ENCODE results near the gene VPS35.

GRCh38 chr16:46715769-46716305 lies 26.9 kb upstream of the VPS35 start:
- TF ChIP-seq, protein P1, sequence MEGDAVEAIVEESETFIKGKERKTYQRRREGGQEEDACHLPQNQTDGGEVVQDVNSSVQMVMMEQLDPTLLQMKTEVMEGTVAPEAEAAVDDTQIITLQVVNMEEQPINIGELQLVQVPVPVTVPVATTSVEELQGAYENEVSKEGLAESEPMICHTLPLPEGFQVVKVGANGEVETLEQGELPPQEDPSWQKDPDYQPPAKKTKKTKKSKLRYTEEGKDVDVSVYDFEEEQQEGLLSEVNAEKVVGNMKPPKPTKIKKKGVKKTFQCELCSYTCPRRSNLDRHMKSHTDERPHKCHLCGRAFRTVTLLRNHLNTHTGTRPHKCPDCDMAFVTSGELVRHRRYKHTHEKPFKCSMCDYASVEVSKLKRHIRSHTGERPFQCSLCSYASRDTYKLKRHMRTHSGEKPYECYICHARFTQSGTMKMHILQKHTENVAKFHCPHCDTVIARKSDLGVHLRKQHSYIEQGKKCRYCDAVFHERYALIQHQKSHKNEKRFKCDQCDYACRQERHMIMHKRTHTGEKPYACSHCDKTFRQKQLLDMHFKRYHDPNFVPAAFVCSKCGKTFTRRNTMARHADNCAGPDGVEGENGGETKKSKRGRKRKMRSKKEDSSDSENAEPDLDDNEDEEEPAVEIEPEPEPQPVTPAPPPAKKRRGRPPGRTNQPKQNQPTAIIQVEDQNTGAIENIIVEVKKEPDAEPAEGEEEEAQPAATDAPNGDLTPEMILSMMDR (conservative IDR thresholded peaks at IDR 0.05; ENCODE audit: low read length) = no peak
- no peak for TF ChIP-seq EZH2phosphoT487 (IDR thresholded peaks at IDR 0.05; ENCODE audit: borderline replicate concordance)

Measured in Loucy (cell line).